Stomach smooth muscle (tissue), 2 donors: Measurements from ENCODE around the gene ARF1.

Experiments
- H3K27ac ChIP-seq: one replicate; pipeline ENCODE4 v1.7.0; 2013; ENCODE audit warnings: mild to moderate bottlenecking, low read length, inconsistent platforms
- H3K27me3 ChIP-seq, 2 donors: one replicate each; pipeline ENCODE4 v1.7.0; 2013; ENCODE audit warnings: low read length in 2 of 2; ENCODE audit not compliant: insufficient read depth in 2 of 2, control insufficient read depth in 1 of 2
- H3K36me3 ChIP-seq, 2 donors: one replicate each; pipeline ENCODE4 v1.7.0; 2013; ENCODE audit warnings: low read length in 2 of 2; ENCODE audit not compliant: control insufficient read depth in 2 of 2, insufficient read depth in 2 of 2
- H3K4me1 ChIP-seq: one replicate; pipeline ENCODE4 v1.7.0; 2013; ENCODE audit warnings: low read length; ENCODE audit not compliant: control insufficient read depth, insufficient read depth
- H3K4me3 ChIP-seq, 2 donors: one replicate each; pipeline ENCODE4 v1.7.0; 2013; ENCODE audit warnings: low read length in 2 of 2
- H3K9ac ChIP-seq, 2 donors: one replicate each; pipeline ENCODE4 v1.7.0; 2013; ENCODE audit warnings: low read length in 2 of 2, mild to moderate bottlenecking in 1 of 2
- H3K9me3 ChIP-seq, 2 donors: one replicate each; pipeline ENCODE4 v1.7.0; 2013; ENCODE audit warnings: low read length in 2 of 2; ENCODE audit not compliant: control insufficient read depth in 2 of 2
- donor health status: healthy.
- donor health status: Pancreatic carcinoma.

The ARF1 gene

DNA sequence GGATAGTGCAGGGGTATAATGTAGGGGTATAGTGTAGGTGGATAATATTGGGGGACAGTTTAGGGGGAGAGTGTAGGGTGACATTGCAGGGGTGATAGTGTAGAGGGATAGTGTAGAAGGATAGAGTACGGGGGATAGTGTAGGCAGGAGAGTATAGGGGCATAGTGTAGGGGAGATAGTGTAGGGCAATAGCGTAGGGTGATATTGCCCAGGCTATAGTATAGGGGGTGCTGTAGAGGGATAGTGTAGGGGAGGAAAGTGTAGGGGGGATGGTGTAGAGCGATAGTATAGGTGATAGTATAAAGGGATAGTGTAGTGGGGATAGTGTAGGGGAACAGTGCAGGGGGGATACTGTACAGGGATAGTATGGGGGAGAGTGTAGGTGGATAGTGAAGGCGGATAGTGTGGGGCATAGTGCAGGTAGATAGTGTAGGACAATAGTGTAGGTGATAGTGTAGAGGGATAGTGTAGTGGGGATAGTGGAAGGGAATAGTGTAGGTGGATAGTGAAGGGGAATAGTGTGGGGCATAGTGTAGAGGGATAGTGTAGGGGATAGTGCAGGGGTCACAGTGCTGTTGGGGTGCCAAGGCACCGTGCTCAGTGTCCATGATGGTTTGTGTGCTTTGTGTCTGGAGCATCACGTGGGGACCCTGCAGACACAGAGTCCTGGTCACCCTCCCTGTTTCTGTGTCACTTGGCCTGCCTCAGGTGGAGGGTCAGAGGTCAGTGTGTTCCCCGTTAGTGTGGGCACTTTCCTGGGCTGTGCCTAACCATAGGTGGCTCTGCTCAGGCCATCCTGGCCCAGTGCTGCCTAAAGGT, 10.5 kb upstream of the ARF1 start:
- Histone ChIP-seq H3K4me1 (peaks cover 1% of the 10 kb centered on the region), H3K9me3 (no peaks in the 10 kb centered on the region), H3K27me3 (peaks cover 24 to 31% of the 10 kb centered on the region in 2 donors), H3K36me3 (no peaks in the 10 kb centered on the region), H3K27ac (no peak overlapping the region), H3K9ac (no peak overlapping the region), H3K4me3 (no peak overlapping the region)

- no peaks in the 10 kb centered on the region for H3K9me3 ChIP-seq
- H3K9ac ChIP-seq, result no peak overlapping the region
- peaks cover 20 to 25% of the 10 kb centered on the region in 2 donors for H3K27me3 ChIP-seq
- H3K4me1 ChIP-seq, result peaks cover 7% of the 10 kb centered on the region
- no peak overlapping the region for H3K27ac ChIP-seq
- no peak overlapping the region for H3K4me3 ChIP-seq
- H3K36me3 ChIP-seq, result no peaks in the 10 kb centered on the region
Observed at GRCh38 chr1:228072658-228073043, 9.9 kb upstream of the ARF1 start.

DNA sequence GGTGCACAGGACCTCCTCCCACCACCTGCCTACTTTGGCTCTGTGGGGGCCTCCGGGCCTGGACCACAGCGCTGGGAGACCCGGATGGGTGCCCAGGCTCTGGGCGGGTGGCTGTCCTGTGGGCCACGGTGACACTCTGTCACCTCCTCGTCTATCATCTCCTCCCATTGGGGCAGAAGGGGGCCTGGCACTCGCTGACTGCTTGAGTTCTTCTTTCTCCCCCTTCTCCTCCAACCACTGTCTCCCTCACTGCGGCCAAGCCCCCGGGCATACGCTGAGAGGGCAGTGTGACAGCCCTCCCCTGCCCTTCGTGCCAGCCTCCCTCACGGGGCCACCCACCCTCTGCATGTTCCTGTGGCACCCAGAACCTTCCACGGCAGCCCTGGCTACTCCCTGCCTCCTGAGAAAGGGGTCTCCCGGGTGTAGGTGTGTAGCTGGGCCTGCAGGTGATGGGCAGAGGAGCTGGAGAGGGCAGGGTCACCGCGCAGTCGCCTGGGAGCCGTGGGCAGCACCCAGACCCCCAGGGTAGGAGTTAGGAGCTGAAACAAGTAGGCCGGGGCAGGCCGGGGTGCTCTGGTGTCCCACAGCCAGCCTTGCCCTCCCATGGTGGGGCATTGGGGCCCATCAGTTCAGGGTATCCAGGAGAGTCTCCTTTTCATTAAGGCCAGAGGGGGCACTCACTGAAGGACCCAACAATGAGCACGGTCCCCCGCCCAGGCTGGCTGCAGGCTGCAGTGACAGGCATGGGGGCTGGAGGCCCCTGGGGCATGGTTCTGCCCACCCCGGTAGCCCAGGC, 9.2 kb upstream of the ARF1 start:
- no peak overlapping the region for H3K4me3 ChIP-seq
- H3K27me3 ChIP-seq, result peaks cover 20% of the 10 kb centered on the region in 2 donors
- H3K9ac ChIP-seq, result no peak overlapping the region

GRCh38 chr1:228073857-228074545, 8.5 kb upstream of the ARF1 start:
- Histone ChIP-seq H3K36me3 (no peaks in the 10 kb centered on the region), H3K4me1 (peaks cover 8% of the 10 kb centered on the region), H3K9ac (no peak overlapping the region), H3K27me3 (peaks cover 14 to 16% of the 10 kb centered on the region in 2 donors), H3K27ac (no peak overlapping the region), H3K4me3 (no peak overlapping the region), H3K9me3 (no peaks in the 10 kb centered on the region)

More for the DNA sequence above, 9.2 kb upstream of the ARF1 start:
- Histone ChIP-seq H3K9me3 (no peaks in the 10 kb centered on the region), H3K36me3 (no peaks in the 10 kb centered on the region), H3K27ac (no peak overlapping the region), H3K4me1 (peaks cover 8% of the 10 kb centered on the region)

DNA sequence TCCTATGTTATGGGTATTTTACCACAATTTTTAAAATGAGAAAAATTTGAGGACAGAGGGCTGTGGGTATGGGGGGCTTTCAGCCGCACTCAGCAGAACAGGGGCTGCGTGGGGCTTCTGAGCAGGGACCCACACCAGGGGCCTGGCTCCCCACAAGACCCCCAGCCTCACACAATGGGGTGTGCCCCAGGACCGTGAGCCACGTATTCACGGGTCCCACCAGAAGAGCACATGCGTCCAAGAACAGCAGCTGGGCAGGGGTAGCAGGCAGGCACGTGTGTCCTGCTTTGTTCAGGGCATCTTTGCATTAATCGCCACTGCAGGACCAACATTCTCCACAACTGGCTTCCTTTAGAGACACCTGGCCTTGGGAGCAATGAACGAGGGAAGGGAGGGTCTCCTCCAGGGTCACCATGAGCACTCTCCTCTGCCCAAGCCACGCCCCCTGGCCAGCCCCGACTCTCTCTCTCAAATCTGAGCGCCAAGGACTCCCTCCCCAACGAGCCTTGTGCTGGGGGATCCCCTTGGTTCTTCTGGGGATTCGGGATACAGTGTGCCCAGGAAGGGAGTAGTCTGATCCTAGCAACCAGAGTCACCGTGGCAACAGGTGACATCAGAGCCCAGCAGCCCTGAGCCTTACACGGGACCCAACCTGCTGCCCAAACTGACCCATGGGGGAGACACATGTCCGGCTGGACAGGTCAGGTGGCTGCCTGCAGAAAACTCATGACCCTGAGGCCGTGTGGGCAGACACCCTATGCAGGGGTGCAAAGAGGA, 7.4 kb upstream of the ARF1 start:
- Histone ChIP-seq H3K4me1 (peaks cover 8% of the 10 kb centered on the region), H3K9me3 (no peaks in the 10 kb centered on the region), H3K4me3 (no peak overlapping the region), H3K27me3 (peaks cover 11 to 14% of the 10 kb centered on the region in 2 donors), H3K9ac (no peak overlapping the region), H3K27ac (no peak overlapping the region), H3K36me3 (no peaks in the 10 kb centered on the region)

- Histone ChIP-seq H3K4me1 (peaks cover 8% of the 10 kb centered on the region), H3K36me3 (no peaks in the 10 kb centered on the region), H3K9ac (no peak overlapping the region), H3K27ac (no peak overlapping the region), H3K9me3 (no peaks in the 10 kb centered on the region), H3K27me3 (peaks cover 8 to 9% of the 10 kb centered on the region in 2 donors), H3K4me3 (no peak overlapping the region)
Observed at GRCh38 chr1:228075801-228076271, 6.7 kb upstream of the ARF1 start.

- H3K27ac ChIP-seq, result peak overlapping the region; percentile 41
- peaks cover 17% of the 10 kb centered on the region for H3K4me1 ChIP-seq
- H3K9ac ChIP-seq, result no peak overlapping the region
- no peaks in the 10 kb centered on the region for H3K36me3 ChIP-seq
- H3K4me3 ChIP-seq, result no peak overlapping the region
- H3K9me3 ChIP-seq, result no peaks in the 10 kb centered on the region
- peaks cover 5 to 8% of the 10 kb centered on the region in 2 donors for H3K27me3 ChIP-seq
Observed at GRCh38 chr1:228076796-228077430, 5.6 kb upstream of the ARF1 start.

- Histone ChIP-seq H3K27me3 (peaks cover 0 to under 1% of the 10 kb centered on the region in 2 donors), H3K9ac (no peak overlapping the region), H3K4me1 (peaks cover 17% of the 10 kb centered on the region), H3K4me3 (no peak overlapping the region), H3K27ac (peak overlapping the region; percentile 41), H3K36me3 (no peaks in the 10 kb centered on the region), H3K9me3 (no peaks in the 10 kb centered on the region)
Observed at GRCh38 chr1:228077565-228078330, 4.8 kb upstream of the ARF1 start.

- Histone ChIP-seq H3K27ac (no peak overlapping the region), H3K4me1 (peaks cover 25% of the 10 kb centered on the region), H3K9me3 (no peaks in the 10 kb centered on the region), H3K9ac (no peak overlapping the region), H3K4me3 (no peak overlapping the region), H3K27me3 (no peaks in the 10 kb centered on the region), H3K36me3 (no peaks in the 10 kb centered on the region)
Observed at GRCh38 chr1:228079013-228079412, 3.5 kb upstream of the ARF1 start.
